ENCODE results near the gene HOXA7. TPM values are rescaled to one million over a fixed set of nuclear protein-coding genes. Genes with fewer than 3 reads are reported as not detected.
A peak's percentile ranks its signal among the peaks of the same experiment; 100 is the strongest.

Gene HOXA7
- total and polyA plus RNA-seq, 12 donors = 0.04 TPM; not detected in 11

- no peaks in the 10 kb centered on the region for H3K36me3 ChIP-seq
- no peak overlapping the region for H3K4me3 ChIP-seq
- H3K9me3 ChIP-seq = no peaks in the 10 kb centered on the region
- H3K27me3 ChIP-seq = peaks cover 24 to 99% (median 98%) of the 10 kb centered on the region in 7 donors
- peak overlapping the region in 2 of 10 donors; percentile 31 to 44 for H3K27ac ChIP-seq
- DNase-seq = no peak
- H3K4me1 ChIP-seq = peaks cover 0 to 43% (median 7%) of the 10 kb centered on the region in 9 donors
- intact Hi-C loops (cut with DNase I) = no loop called here
- TF ChIP-seq, protein P1, sequence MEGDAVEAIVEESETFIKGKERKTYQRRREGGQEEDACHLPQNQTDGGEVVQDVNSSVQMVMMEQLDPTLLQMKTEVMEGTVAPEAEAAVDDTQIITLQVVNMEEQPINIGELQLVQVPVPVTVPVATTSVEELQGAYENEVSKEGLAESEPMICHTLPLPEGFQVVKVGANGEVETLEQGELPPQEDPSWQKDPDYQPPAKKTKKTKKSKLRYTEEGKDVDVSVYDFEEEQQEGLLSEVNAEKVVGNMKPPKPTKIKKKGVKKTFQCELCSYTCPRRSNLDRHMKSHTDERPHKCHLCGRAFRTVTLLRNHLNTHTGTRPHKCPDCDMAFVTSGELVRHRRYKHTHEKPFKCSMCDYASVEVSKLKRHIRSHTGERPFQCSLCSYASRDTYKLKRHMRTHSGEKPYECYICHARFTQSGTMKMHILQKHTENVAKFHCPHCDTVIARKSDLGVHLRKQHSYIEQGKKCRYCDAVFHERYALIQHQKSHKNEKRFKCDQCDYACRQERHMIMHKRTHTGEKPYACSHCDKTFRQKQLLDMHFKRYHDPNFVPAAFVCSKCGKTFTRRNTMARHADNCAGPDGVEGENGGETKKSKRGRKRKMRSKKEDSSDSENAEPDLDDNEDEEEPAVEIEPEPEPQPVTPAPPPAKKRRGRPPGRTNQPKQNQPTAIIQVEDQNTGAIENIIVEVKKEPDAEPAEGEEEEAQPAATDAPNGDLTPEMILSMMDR (IDR thresholded peaks at IDR 0.05) = no peak
- 13 to 20% methylated on average over 53 to 66 of the region's 66 CpGs for WGBS, 2 donors
- no peak for ATAC-seq
Observed at GRCh38 chr7:27110186-27111031, 46.1 kb downstream of the HOXA7 start.

DNA sequence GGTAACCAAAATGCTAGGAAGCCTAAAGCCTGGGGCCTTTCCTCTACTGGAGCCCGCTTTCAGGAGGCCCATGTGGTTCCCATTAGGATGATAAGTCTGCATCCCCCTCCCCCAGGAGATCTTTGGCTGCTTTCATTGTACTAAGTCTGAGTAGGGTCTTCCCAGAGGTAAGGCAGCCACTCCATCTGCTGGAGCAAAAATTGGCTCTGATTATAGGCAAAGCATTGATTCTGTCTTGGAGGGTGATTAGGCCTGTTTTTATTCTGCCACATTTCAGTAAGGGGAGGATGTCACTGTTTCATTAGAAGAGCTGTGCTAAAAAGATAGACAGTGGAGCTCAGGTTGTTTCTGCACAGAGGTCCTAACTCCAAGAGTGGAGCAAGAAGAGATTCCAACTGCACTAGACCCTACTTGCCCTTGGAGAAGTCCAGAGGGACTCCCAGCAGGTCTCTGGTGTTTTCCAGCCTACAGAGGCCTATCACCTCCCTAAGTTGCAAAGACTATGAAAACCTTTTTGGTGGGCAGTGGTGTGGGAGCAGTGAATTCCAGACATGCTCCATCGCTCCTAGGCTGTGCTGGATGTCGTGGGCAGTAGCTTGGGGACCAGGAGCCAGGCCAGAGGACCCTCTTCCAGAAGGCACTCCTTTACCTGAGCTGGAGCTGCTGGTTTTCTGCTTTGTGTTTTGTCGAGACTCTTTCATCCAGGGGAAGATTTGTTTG lies 46.8 kb downstream of the HOXA7 start:
- 70 to 72% methylated on average over 4 of the region's 4 CpGs for WGBS, 2 donors
- H3K27ac ChIP-seq = peak overlapping the region in 1 of 10 donors; percentile 84
- intact Hi-C loops (cut with DNase I) = no loop called here

DNA sequence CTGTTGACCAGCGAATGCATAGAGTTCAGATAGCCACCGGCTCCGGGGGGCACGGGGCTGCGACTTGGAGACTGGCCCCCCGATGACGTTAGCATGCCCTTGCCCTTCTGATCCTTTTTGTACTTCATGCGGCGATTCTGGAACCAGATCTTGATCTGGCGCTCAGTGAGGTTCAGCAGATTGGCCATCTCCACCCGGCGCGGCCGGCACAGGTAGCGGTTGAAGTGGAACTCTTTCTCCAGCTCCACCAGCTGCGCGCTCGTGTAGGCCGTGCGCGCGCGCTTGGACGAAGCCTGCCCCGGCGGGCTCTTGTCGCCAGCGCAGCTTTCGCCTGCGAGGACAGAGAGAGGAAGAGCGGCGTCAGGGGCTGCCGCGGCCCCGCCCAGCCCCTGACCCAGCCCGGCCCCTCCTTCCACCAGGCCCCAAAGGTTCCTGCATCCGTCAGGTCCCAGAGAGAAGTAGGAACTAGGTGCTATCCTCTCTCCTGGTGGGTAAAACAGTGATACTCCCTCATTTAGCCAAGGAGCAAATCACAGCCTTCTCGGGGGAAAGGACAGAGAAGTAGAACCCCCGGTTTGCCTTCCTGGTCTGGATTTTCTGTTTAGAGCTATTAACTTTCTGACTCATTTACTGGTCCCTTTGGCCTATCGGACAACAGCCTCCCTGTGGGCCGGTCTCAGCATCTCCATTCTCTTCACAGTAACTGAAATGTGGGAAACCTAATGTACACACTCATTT lies 47.9 kb downstream of the HOXA7 start:
- Histone ChIP-seq H3K27me3 (peaks cover 29 to 100% (median 100%) of the 10 kb centered on the region in 7 donors), H3K4me3 (peak overlapping the region in 2 of 10 donors; percentile 21 to 45), H3K9me3 (no peaks in the 10 kb centered on the region), H3K4me1 (peaks cover 0 to 39% (median 5%) of the 10 kb centered on the region in 9 donors), H3K27ac (peak overlapping the region in 6 of 10 donors; percentile 19 to 86 (median 54)), H3K36me3 (no peaks in the 10 kb centered on the region)
- no peak for DNase-seq
- ATAC-seq = peak in 5 of 8 donors; percentile 22 to 73 (median 57)
- intact Hi-C loops (cut with DNase I) = no loop called here
- TF ChIP-seq, protein P1 (IDR thresholded peaks at IDR 0.05) = no peak
- WGBS, 2 donors = 11 to 12% methylated on average over 41 of the region's 41 CpGs

More for the DNA sequence above, 46.8 kb downstream of the HOXA7 start:
- Histone ChIP-seq H3K27me3 (peaks cover 26 to 99% (median 99%) of the 10 kb centered on the region in 7 donors), H3K4me3 (no peak overlapping the region), H3K36me3 (no peaks in the 10 kb centered on the region), H3K4me1 (peaks cover 0 to 39% (median 5%) of the 10 kb centered on the region in 9 donors), H3K9me3 (no peaks in the 10 kb centered on the region)
- ATAC-seq (no peak), DNase-seq (no peak)
- TF ChIP-seq, protein P1 (IDR thresholded peaks at IDR 0.05) = no peak

Measured in heart right ventricle (tissue), 16 donors.